ENCODE data around the gene KIF4A. TPM values are rescaled to one million over a fixed set of nuclear protein-coding genes. Genes with fewer than 3 reads are reported as not detected.

KIF4A gene
- total RNA-seq, 3 donors from 2014 or later (not counting 1 experiment from before 2014, with no cell fraction given) = 0.53 to 1.3 (median 0.79) TPM

- H3K36me3 ChIP-seq (ENCODE audit: control insufficient read depth, insufficient read depth, low read length) = peaks cover 3% of the 10 kb centered on the region
- no peak for ATAC-seq
- no peak for DNase-seq
- no peak overlapping the region for H3K27ac Mint-ChIP-seq
- H3K4me1 Mint-ChIP-seq = no peaks in the 10 kb centered on the region
- no peaks in the 10 kb centered on the region for H3K4me1 ChIP-seq (ENCODE audit: control insufficient read depth, insufficient read depth, low read length)
- no peaks in the 10 kb centered on the region for H3K27me3 Mint-ChIP-seq (ENCODE audit: low read depth in 2 of 2)
- intact Hi-C loops (cut with micrococcal nuclease) = no loop called here
- no peak overlapping the region for H3K27ac ChIP-seq (ENCODE audit: low read length)
- H3K9me3 ChIP-seq (ENCODE audit: control insufficient read depth, insufficient read depth, low read length) = no peaks in the 10 kb centered on the region
- H3K27me3 ChIP-seq (ENCODE audit: control insufficient read depth, insufficient read depth, low read length) = no peaks in the 10 kb centered on the region
- H3K36me3 Mint-ChIP-seq = no peaks in the 10 kb centered on the region
- no peak overlapping the region for H3K4me3 ChIP-seq (ENCODE audit: low read length)
- TF ChIP-seq CTCF (IDR thresholded peaks at IDR 0.05) = no peak
- no peaks in the 10 kb centered on the region for H3K9me3 Mint-ChIP-seq
- no peak overlapping the region for H3K4me3 Mint-ChIP-seq
Measured at GRCh38 chrX:70464051-70464450, 174.1 kb downstream of the KIF4A start.

DNA sequence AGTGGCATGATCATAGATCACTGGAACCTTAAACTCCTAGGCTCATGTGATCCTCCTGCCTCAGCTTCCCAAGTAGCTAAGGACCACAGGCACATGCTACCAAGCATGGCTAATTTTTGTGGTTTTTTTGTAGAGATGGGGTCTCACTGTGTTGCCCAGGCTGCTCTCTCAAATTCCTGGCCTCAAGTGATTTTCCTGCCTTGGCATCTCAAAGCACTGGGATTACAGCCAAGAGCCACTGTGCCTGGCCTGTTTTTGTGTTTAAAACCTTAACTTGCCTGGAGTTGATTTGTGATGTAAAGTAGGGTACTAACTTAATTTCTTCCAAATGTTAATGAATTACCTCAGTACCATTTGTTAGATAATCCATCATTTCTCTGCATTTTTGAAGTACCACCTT, 177.1 kb downstream of the KIF4A start:
- ATAC-seq (no peak), DNase-seq (no peak)
- peaks cover 2% of the 10 kb centered on the region for H3K4me1 ChIP-seq (ENCODE audit: control insufficient read depth, insufficient read depth, low read length)
- Mint-ChIP-seq H3K9me3 (no peaks in the 10 kb centered on the region), H3K4me3 (no peak overlapping the region), H3K27me3 (ENCODE audit: low read depth in 2 of 2) (no peaks in the 10 kb centered on the region), H3K4me1 (peaks cover 6 to 19% of the 10 kb centered on the region in 2 donors), H3K27ac (no peak overlapping the region), H3K36me3 (no peaks in the 10 kb centered on the region)
- no peaks in the 10 kb centered on the region for H3K27me3 ChIP-seq (ENCODE audit: control insufficient read depth, insufficient read depth, low read length)
- intact Hi-C loops (cut with micrococcal nuclease) = no loop called here
- no peak overlapping the region for H3K27ac ChIP-seq (ENCODE audit: low read length)
- H3K9me3 ChIP-seq (ENCODE audit: control insufficient read depth, insufficient read depth, low read length) = no peaks in the 10 kb centered on the region
- H3K4me3 ChIP-seq (ENCODE audit: low read length) = no peak overlapping the region
- TF ChIP-seq CTCF (IDR thresholded peaks at IDR 0.05) = no peak
- H3K36me3 ChIP-seq (ENCODE audit: control insufficient read depth, insufficient read depth, low read length) = no peaks in the 10 kb centered on the region

- Mint-ChIP-seq H3K4me1 (peaks cover 6 to 19% of the 10 kb centered on the region in 2 donors), H3K9me3 (no peaks in the 10 kb centered on the region), H3K27me3 (ENCODE audit: low read depth in 2 of 2) (no peaks in the 10 kb centered on the region), H3K4me3 (no peak overlapping the region), H3K36me3 (no peaks in the 10 kb centered on the region), H3K27ac (no peak overlapping the region)
- Histone ChIP-seq H3K4me1 (ENCODE audit: control insufficient read depth, insufficient read depth, low read length) (peaks cover 2% of the 10 kb centered on the region), H3K27me3 (ENCODE audit: control insufficient read depth, insufficient read depth, low read length) (no peaks in the 10 kb centered on the region), H3K27ac (ENCODE audit: low read length) (no peak overlapping the region), H3K4me3 (ENCODE audit: low read length) (no peak overlapping the region), H3K36me3 (ENCODE audit: control insufficient read depth, insufficient read depth, low read length) (no peaks in the 10 kb centered on the region), H3K9me3 (ENCODE audit: control insufficient read depth, insufficient read depth, low read length) (no peaks in the 10 kb centered on the region)
- no peak for DNase-seq
- ATAC-seq = no peak
- TF ChIP-seq CTCF (IDR thresholded peaks at IDR 0.05) = no peak
- WGBS (ENCODE audit: insufficient coverage) = no CpG with 5 or more reads among the region's 1 CpG
- intact Hi-C loops (cut with micrococcal nuclease) = no loop called here
Measured at GRCh38 chrX:70468709-70469108, 178.8 kb downstream of the KIF4A start.

Other genes with a start within 250 kb of the KIF4A start
- gene AWAT2, start 240.2 kb upstream of the KIF4A start, total RNA-seq = not detected
- gene OTUD6A, start 227.6 kb upstream of the KIF4A start, total RNA-seq = not detected
- 10 to 100 TPM; 39.4 to 40.7 (median 40.1) TPM for gene IGBP1, start 156.7 kb upstream of the KIF4A start, total RNA-seq
- not detected for gene DGAT2L6, start 112.6 kb upstream of the KIF4A start, total RNA-seq
- gene AWAT1, start 55.4 kb upstream of the KIF4A start, total RNA-seq = not detected
- gene P2RY4, start 29.9 kb upstream of the KIF4A start, total RNA-seq = under 1 TPM; 0.53 to 0.64 (median 0.61) TPM
- not detected for gene ARR3, start 21.8 kb upstream of the KIF4A start, total RNA-seq
- not detected for gene RAB41, start 7.9 kb upstream of the KIF4A start, total RNA-seq
- 10 to 100 TPM; 16.7 to 22.3 (median 17.0) TPM for gene PDZD11, start 177 bp upstream of the KIF4A start, total RNA-seq
- gene GDPD2, start 133.2 kb downstream of the KIF4A start, total RNA-seq = not detected
- 10 to 100 TPM; 13.6 to 17.6 (median 15.9) TPM for gene DLG3, start 154.7 kb downstream of the KIF4A start, total RNA-seq

Measured in natural killer cell (primary cell).